HG03103 (cell line): ENCODE data around the gene AGPAT3.
A peak's percentile ranks its signal among the peaks of the same experiment; 100 is the strongest.

ENCODE experiments used
- ATAC-seq: cut with Tn5 transposase; IDR thresholded peaks from one replicate; pipeline ENCODE4 v1.9.1; 2021; ENCODE audit warnings: low read depth; ENCODE audit not compliant: unreplicated experiment

AGPAT3 gene

DNA sequence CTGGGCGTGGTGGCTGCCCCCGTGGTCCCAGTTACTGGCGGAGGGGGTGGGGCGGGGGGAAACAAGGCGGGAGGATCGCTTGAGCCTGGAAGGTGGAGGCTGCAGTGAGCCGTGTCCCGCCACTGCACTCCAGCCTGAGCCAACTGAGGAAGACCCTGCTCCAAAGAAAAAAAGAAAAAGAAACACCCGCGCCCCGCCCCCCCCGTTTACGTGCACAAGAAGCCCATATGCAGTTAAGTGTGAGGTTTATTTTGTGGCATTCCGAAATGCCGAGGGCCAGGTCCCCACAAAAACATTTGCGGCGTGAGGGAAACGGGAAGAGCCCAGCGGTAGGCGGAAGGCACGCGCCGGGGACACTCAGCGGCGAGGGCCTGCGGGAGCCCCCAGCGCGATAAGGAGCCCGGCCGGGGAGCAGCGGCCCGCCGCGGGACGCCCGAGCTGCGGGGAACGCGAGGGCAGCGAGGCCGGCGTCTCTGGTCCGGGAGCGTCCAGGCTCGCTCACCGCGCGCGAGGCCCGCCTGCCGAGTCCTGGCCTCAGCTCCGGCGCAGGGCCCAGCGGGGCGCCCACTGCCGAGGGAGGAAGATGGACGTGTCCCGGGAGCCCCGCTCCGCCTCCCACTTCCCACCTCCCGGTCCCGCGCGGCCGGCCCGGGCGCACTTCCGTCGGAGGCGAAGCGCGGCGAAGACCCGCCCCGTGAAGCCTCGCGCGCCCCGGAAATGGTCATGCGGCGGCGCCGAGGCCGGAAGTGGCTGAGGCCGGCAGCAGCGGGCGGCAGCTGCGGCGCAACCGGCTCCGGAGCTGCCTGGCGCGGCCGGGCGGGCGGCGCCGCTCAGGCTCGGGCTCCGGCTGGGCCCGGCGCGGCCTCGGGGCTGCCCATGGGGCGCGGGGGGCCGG is 146.8 kb downstream of the AGPAT3 start, which contains the start of gene TRAPPC10:
TSS of gene TRAPPC10 (plus strand) at position 731 of the 895 bp plus-strand sequence. CDS start 185 bp downstream, outside the sequence.
- peak; percentile 57 for ATAC-seq

DNA sequence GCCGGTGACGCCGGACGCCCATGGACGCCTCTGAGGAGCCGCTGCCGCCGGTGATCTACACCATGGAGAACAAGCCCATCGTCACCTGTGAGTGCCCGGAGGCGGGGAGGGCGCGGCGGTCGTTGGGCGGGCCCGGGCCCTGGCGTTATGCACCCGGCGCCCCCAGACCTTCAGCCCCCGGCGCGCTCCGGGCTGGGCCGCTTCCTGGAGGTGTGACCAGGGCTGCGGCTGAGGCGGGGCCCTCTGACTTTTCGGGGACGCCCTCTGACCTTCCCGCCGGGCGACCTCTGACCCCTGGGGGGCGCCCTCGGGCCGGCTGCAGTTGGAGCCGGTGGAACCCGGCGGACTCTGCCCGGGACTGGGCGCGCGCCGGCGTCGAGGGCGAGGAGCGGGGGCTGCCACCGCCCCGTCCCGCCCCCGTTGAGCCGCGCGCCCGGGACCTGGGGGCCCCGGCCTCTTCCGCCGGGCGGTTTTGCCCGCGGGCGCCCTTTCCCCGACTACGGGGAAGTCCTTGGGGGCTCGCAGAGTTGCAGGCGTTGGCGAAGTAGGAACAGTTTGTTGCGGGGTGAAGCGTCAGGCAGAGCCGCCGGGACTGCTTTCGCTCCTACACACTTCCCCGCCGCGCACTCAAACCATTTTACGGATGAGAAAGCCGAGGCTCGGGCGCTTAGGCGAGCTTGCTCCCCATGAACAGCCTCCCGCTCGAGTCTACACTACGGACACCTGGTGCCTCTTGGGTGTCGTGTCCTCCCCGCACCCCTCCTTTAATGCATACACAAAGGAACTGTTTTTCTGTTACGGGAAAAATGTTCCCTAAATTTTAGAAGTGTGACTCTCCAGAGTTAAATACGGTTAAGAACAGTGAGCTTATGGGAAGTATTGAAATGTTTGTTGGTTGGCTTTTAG is 147.7 kb downstream of the AGPAT3 start:
- ATAC-seq, result peak; percentile 59

DNA sequence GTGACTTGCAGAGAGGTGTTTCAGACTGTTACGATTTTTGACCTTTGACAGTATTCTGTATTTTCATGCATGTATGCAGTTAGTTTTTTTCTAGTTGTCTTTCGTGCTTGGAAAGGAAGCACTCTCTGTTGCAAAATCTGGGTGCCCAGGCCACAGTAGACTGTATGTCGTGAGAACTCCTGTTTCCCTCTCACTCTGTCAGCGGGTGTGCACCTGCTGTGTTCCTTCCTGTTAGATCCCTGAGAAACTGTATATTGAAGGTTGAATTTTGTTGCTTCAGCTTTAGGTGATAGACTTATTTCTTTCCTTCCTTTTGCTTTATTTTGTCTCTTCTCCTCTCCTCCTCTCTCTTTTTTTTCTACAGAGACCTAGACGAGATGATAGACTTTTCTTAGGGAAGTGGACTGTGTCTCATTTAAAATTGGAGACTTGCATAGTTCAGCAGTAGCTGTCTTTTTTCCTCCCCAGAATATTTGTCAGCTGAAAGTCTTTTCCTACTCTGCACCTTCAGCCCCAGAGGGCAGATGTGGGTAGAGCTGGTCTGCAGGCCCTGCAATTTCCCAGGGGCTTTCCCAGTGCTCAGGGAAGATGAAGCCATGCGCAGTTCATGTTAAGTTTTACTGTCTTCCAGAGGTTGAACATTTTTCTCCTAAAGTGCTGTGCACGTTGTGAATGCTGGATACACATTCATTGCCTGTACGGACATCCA is 148.5 kb downstream of the AGPAT3 start:
- no peak for ATAC-seq

DNA sequence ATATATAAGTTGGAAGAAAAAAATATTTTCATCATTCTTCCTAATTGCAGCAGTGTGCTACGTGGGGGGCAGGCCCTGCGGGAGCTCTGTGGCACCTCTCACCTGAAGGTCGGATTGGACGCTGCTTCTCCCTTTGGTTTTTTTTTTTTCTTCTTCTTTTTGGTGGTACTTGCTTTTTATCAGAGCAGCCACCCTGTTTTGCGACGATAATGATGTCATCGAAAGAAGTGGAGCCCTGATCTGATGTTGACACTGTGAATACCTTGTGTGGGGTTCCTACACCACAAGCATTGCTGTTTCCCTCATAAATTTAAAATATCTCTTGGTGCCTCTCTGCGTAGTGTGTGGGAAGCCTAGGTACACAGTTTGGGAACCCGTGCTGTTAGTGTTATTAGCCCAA is 152.6 kb downstream of the AGPAT3 start:
- ATAC-seq, result no peak

DNA sequence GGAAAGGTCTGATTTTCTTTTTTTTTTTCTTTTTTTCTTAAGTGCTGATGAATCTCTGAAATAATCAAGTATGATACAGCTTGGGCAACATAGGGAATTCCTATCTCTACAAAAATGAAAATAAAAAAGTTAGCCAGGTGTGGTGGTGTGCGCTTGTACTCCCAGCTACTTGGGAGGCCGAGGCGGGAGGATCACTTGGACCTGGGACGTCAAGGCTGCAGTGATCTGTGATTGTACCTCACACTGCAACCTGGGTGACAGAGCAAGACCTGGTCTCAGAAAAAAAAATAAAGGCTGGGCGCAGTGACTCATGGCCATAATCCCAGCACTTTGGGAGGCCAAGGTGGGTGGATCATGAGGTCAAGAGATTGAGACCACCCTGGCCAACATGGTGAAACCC is 153.1 kb downstream of the AGPAT3 start:
- no peak for ATAC-seq

DNA sequence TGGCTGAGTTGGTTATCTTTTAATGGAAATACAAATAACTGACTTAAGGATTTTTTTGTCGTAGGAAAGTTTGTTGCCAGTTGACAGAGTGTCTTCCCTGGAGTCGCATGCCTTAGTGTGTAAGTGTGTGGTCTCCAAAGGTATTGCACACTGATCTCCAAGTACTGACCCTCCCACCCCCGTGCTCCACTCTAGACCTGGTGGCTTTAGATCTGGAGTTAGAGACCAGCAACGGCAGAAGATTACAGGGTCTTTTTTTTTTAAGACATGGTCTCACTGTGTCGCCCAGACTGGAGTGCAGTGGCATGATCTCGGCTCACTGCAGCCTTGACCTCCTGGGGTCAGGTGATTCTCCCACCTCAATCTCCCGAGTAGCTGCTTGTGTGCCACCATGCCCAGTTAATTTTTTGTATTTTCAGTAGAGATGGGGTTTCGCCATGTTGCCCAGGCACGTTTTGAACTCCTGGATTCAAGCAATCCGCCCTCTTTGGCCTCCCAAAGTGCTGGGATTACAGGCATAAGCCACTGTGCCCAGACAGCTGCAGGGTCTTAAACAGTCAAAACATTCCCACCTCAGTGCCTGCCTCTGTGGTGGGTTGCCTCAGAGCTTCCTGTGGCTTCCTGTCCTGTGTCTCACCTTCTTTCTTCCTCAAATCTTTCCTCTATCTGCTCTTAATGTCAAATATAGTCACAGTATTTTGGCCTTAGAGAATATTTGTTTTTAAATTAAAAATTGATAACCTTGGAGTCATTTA is 154.0 kb downstream of the AGPAT3 start:
- no peak for ATAC-seq

DNA sequence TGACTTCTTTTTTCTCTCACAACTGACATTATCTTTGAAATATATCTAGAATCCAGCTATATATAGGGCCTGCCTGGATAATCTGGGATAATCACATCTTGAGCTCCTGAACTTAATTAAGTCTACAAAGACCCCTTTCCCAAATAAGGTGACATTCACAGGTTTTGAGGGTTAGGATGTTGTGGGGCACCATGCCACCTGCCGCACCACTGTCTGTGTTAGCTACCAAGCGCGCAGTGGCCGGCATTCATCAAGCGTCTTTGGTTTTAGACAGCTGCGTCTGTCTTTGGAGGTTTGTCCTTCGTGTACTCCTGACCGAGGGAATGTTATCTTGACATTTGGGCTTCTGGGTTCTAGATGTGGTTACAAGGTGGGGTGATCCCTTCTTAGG is 154.5 kb downstream of the AGPAT3 start:
- ATAC-seq, result no peak

DNA sequence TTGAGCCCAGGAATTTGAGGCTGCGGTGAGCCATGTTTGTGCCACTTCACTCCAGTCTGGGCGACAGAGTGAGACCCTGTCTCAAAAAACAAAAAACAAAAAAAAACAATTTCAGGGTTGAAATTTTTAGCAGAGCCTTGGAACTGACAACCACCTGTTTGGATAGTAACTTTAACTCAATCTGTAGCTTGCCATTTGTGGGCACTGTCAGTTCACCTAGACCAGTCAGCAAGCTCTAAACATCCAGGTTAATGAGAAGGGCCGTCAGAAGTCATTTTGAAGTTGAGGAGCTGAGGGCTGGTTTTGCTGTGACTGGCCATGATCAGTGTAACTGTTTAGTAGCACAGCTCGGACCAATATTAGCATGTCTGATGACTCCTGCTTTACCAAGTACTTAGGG is 155.5 kb downstream of the AGPAT3 start:
- no peak for ATAC-seq

DNA sequence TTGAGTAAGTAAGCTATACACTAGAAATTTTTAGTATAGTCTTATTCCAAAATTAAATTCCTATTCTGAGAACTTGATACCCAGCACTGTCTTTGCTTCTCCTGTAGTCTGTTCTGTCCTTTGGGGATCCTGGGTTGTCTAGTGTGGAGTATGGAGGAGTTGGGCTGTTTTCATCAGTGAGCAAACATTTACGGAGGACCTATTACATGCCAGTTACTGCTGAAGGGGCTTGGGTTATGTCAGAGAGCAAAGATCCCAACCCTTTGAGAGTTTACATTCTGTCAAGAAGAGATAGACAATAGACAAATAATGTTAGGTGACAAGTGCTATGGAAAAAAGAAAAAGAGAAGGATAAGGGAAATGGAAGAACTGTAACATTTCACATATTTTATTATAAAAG is 156.0 kb downstream of the AGPAT3 start:
- no peak for ATAC-seq

DNA sequence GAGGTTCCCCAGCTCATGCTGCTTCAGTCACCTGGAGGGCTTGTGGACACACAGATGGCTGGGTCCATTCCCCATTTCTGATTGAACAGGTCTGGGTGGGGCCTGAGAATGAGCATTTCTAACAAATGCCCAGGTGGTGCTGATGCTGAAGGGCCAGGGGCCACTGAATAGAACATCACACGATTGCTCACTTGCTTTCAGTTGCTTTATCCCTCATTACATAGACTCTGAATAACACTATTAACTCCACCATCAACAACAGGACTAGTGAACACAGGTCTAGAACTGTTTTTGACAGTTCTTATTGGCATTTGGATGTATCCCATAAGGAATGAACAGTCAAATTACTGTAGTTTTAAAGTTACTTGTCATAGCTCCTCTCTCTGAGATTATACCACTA is 159.2 kb downstream of the AGPAT3 start:
- no peak for ATAC-seq

DNA sequence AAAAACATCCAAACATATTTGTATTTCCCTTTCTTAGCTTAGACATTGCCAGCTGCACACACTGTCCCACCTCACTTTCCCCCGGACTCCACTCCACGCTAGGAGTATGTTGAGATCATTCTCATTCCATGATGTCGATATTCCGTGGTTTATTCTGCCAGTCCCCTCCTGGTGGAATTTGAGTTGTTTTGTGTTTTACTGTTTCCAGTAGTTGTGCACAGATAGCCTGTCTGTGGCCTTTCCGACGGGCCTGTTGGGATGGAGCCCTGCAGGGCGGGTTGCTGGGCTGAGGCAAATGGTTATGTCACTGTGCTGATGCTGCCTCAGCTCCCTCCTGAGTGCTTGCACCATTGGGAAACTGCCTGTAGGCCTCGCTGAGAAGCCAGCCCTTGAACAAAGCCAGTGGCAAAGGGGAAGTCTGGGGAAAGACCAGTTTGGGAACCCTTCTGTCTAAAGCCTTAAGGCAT is 159.9 kb downstream of the AGPAT3 start:
- ATAC-seq, result no peak

DNA sequence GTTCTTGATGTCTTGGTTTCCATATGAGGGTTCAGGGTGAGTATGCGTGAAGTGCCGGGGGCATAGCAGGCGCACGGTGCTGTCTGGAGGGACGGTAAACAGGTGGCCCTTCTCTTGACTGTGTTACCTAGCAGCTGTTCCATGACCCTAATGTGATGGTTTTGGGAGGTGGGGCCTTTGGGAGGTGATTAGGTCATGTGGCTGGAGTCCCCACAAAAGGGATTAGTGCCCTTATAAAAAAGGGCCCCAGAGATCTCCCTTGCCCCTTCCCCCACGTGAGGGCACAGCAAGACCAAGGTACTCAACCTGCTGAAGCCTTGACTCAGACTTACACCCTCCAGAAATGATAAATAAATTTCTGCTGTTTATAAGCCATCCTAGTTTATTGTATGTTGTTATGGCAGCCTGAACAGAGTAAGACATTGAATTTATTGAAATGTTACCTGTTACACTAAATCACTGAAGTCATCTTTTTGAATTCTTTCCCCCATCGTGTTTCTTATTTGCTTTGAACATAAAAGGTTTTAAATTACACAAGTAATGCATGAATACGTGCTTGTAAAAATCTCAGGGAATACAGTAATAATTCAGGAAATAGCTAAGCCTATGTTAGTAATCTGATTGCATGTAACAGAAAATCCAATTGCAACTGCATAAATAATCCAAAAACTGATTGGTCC is 162.7 kb downstream of the AGPAT3 start:
- no peak for ATAC-seq

DNA sequence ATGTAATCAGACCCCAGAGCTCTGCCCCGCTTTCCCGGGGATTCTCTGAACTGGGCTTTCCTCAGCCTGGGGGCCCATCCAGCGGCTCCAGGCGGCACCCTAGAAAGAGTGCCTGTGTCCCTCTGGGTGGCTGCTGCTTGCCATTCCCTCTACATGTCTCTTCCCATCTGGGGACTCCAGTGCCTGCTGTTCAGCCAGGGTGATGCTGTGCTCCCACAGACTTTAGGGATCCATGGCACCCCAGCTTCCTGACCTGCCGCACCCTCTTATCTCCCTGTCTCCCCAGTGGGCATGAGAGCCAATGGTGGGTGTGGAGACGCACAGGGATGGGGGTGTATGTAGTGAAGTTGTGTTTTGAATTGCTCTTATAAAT is 163.2 kb downstream of the AGPAT3 start:
- ATAC-seq, result no peak

DNA sequence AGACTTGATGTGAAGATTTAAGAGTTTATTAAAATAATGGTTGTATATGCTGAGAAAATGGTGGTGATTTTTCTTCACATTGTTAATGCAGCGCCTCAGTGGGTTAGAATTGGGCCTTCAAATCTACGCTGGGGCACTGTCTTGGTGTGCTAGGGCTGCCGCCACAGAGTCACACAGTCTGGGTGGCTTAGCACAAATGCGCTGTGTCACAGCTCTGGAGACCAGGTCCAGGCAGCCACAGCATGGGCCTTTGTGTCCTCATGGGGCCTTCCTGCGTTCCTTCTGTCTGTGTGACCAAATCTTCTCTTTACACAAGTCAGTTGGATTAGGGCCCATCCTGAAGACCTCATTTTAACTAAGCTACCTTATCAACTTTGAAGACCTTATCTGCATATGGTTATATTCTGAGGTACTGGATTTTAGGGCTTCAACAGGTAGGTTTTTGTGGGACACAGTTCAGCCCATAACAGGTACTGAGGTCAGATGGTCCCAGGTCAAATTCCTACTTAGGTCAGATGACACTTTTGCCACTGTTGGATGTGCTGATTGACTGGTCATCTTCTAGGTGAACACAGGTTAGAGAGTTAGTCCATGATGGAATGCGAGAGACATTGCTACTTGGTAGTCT is 164.6 kb downstream of the AGPAT3 start:
- ATAC-seq, result no peak

DNA sequence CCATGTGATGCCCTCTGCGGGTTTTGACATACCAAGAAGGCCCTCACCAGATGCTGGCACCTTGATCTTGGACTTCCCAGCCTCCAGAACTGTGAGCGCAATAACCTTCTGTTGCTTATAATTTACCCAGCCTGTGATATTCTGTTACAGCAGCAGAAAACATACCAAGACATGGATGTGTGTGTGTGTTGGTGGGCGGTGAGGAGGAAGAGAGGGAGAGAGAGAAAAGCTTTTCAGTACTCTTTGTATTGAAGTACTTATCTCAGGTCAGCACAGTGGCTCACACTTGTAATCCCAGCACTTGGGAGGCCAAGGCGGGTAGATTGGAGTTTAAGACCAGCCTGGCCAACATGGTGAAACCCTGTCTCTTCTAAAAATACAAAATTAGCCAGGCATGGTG is 170.2 kb downstream of the AGPAT3 start:
- no peak for ATAC-seq
